GM10847 (cell line): Measurements from ENCODE around the gene UBIAD1.

Source experiments
- POLR2A ChIP-seq: IDR thresholded peaks from 2 replicates; pipeline ENCODE4 v1.6.1; 2011; ENCODE audit not compliant: insufficient read length; ENCODE audit errors: extremely low read depth

Gene UBIAD1

GRCh38 chr1:11294951-11295350 is 22.0 kb downstream of the UBIAD1 start:
- TF ChIP-seq POLR2A: no peak

GRCh38 chr1:11295905-11296304 is 22.9 kb downstream of the UBIAD1 start:
- no peak for TF ChIP-seq POLR2A

GRCh38 chr1:11298390-11299224 is 25.6 kb downstream of the UBIAD1 start:
- no peak for TF ChIP-seq POLR2A

- TF ChIP-seq POLR2A: no peak
Measured at GRCh38 chr1:11299225-11299574, 26.2 kb downstream of the UBIAD1 start.

- no peak for TF ChIP-seq POLR2A
Measured at GRCh38 chr1:11301601-11302000, 28.6 kb downstream of the UBIAD1 start.

- no peak for TF ChIP-seq POLR2A
Measured at GRCh38 chr1:11302366-11302765, 29.4 kb downstream of the UBIAD1 start.

GRCh38 chr1:11307852-11308251 is 34.9 kb downstream of the UBIAD1 start:
- TF ChIP-seq POLR2A: no peak

- TF ChIP-seq POLR2A: no peak
Measured at GRCh38 chr1:11308699-11309224, 35.8 kb downstream of the UBIAD1 start.

GRCh38 chr1:11309385-11309784 is 36.4 kb downstream of the UBIAD1 start:
- TF ChIP-seq POLR2A: no peak

- no peak for TF ChIP-seq POLR2A
Measured at GRCh38 chr1:11311816-11312755, 39.1 kb downstream of the UBIAD1 start.

- no peak for TF ChIP-seq POLR2A
Measured at GRCh38 chr1:11314959-11315358, 42.0 kb downstream of the UBIAD1 start.

GRCh38 chr1:11316701-11317100 is 43.7 kb downstream of the UBIAD1 start:
- no peak for TF ChIP-seq POLR2A

- no peak for TF ChIP-seq POLR2A
Measured at GRCh38 chr1:11318982-11319381, 46.0 kb downstream of the UBIAD1 start.

- TF ChIP-seq POLR2A: no peak
Measured at GRCh38 chr1:11320153-11320936, 47.3 kb downstream of the UBIAD1 start.
